HEK293T (cell line): ENCODE measurements around the gene DLG2.

Experiments used
- BHLHE40 ChIP-seq: fragments of 450-650 bp; IDR thresholded peaks from 2 replicates; pipeline ENCODE4 v1.6.1; 2016; ENCODE audit warnings: mild to moderate bottlenecking, moderate library complexity, borderline replicate concordance
- FOXM1 ChIP-seq: fragments of 450-650 bp; IDR thresholded peaks from 2 replicates; pipeline ENCODE4 v1.6.1; 2017; ENCODE audit warnings: mild to moderate bottlenecking, borderline replicate concordance
- PKNOX1 ChIP-seq: fragments of 450-650 bp; IDR thresholded peaks from 2 replicates; pipeline ENCODE4 v1.6.1; 2016
- SP1 ChIP-seq: fragments of 450-650 bp; IDR thresholded peaks from 2 replicates; pipeline ENCODE4 v1.6.1; 2017

GRCh38 chr11:84034484-84034883, 1592.7 kb downstream of the DLG2 start:
- TF ChIP-seq PKNOX1 (no peak), FOXM1 (no peak), BHLHE40 (no peak), SP1 (no peak)
